ENCODE measurements around the gene NCOA3.

GRCh38 chr20:47686545-47686944, 184.9 kb downstream of the NCOA3 start:
- no peak for TF ChIP-seq TEAD4 (IDR thresholded peaks at IDR 0.05)
- TF ChIP-seq YY1 (IDR thresholded peaks at IDR 0.05; ENCODE audit: low read depth) = no peak
- TF ChIP-seq REST (IDR thresholded peaks at IDR 0.05; ENCODE audit: low read depth) = no peak
- no peak for TF ChIP-seq EP300 (IDR thresholded peaks at IDR 0.05; ENCODE audit: borderline replicate concordance)
- TF ChIP-seq EGR1 (IDR thresholded peaks at IDR 0.05) = no peak
- no peak for TF ChIP-seq NFIC (IDR thresholded peaks at IDR 0.05)
- no peak for TF ChIP-seq CREB1 (IDR thresholded peaks at IDR 0.05; ENCODE audit: low read depth)
- TF ChIP-seq TAF1 (IDR thresholded peaks at IDR 0.05; ENCODE audit: low read depth) = no peak
- TF ChIP-seq TCF12 (IDR thresholded peaks at IDR 0.05; ENCODE audit: low read depth) = no peak
- no peak for TF ChIP-seq MAX (IDR thresholded peaks at IDR 0.05)

Measured in Ishikawa (cell line).